AG09309 (cell line): ENCODE measurements around the gene PLIN4.
"Not testable (repeated sequence)": the region's sequence is repeated elsewhere in the genome, so short reads cannot be mapped to it uniquely, and the experiment has no call there.

Source experiments
- DNase-seq: peaks from one replicate; pipeline ENCODE4 v3.0.0-alpha.2; 2010; ENCODE audit warnings: low read depth
- H3K4me3 ChIP-seq: 2 replicates; pipeline ENCODE4 v1.5.1; 2011; ENCODE audit warnings: mild to moderate bottlenecking, low read depth, low read length, moderate library complexity; ENCODE audit not compliant: control insufficient read depth
- TF ChIP-seq, protein P1 (sequence below): IDR thresholded peaks from 2 replicates; pipeline ENCODE4 v1.5.1; 2011; ENCODE audit warnings: mild to moderate bottlenecking, low read depth, low read length, inconsistent platforms; ENCODE audit not compliant: insufficient read depth, control insufficient read depth; ENCODE audit errors: missing control alignments

PLIN4 gene

GRCh38 chr19:4531562-4532165 is 13.4 kb upstream of the PLIN4 start:
- TF ChIP-seq, protein P1, sequence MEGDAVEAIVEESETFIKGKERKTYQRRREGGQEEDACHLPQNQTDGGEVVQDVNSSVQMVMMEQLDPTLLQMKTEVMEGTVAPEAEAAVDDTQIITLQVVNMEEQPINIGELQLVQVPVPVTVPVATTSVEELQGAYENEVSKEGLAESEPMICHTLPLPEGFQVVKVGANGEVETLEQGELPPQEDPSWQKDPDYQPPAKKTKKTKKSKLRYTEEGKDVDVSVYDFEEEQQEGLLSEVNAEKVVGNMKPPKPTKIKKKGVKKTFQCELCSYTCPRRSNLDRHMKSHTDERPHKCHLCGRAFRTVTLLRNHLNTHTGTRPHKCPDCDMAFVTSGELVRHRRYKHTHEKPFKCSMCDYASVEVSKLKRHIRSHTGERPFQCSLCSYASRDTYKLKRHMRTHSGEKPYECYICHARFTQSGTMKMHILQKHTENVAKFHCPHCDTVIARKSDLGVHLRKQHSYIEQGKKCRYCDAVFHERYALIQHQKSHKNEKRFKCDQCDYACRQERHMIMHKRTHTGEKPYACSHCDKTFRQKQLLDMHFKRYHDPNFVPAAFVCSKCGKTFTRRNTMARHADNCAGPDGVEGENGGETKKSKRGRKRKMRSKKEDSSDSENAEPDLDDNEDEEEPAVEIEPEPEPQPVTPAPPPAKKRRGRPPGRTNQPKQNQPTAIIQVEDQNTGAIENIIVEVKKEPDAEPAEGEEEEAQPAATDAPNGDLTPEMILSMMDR, result no peak
- no peak for DNase-seq

GRCh38 chr19:4529924-4530522 is 11.7 kb upstream of the PLIN4 start:
- TF ChIP-seq, protein P1, result no peak
- no peak overlapping the region for H3K4me3 ChIP-seq
- DNase-seq, result no peak

More at GRCh38 chr19:4531562-4532165, 13.4 kb upstream of the PLIN4 start:
- H3K4me3 ChIP-seq, result no peak overlapping the region

- no peak for DNase-seq
- no peak overlapping the region for H3K4me3 ChIP-seq
- TF ChIP-seq, protein P1, result no peak
Measured at GRCh38 chr19:4528843-4529242, 10.6 kb upstream of the PLIN4 start.

- not testable (repeated sequence) for H3K4me3 ChIP-seq
Measured at GRCh38 chr19:4527377-4527776, 9.1 kb upstream of the PLIN4 start.

DNA sequence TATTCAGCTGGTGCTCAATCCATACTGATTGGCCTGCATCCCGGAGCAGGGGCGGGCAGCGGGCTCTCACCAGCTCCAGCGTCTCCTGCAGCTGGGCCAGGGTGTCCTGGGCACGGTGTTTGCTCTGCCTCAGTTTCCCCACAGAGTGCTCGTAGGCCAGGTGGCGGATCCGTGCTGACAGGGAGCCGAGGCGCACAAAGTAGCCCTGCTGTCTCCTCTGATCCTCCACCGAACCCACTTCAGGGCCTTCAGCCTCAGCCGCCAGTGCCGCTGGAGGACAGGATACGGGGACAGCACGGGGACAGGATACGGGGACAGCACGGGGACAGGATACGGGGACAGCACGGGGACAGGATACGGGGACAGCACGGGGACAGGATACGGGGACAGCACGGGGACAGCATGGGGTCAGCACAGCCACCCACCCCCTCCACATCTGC is 7.3 kb upstream of the PLIN4 start:
- no peak for DNase-seq
- TF ChIP-seq, protein P1, result no peak
- no peak overlapping the region for H3K4me3 ChIP-seq

More at GRCh38 chr19:4527377-4527776, 9.1 kb upstream of the PLIN4 start:
- not testable (repeated sequence) for DNase-seq

DNA sequence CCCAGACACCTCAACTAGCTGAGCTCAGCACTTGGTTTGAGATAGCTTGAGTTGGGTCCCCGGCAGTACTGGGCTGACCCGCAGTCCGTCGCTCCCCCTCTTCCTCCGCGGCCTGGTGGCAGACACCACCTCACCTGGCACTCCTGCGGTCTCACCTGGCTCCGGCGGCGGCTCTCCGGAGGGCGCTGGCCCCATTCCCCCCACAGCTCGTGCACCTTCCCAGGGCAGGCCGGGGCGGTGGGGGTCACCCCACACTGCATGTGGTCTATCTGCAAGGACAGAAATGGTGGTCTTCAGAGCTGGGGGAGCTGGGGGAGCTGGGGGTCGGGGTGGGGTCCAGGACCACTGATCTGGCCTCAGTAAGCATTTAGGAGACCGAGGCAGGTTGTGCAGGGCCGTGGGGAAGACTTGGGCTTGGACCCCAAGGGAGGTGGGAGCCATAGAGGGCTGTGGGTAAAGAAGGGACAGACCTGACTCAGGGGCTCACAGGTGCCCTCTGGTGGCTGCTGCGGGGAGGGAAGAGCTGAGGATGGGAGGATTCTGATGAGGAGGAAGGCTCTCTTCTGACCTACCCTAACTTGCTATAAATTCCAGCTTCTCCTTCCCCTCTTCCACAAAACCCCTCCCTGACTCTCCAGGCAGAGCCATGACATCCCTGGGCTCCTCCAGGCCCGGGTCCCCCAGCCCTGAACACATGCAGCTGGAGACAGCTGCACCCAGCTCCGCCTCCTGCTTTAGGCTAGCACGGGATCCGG is 6.7 kb upstream of the PLIN4 start:
- H3K4me3 ChIP-seq, result no peak overlapping the region
- no peak for DNase-seq
- TF ChIP-seq, protein P1, result peak; percentile 82
